ENCODE results near the gene BHLHE23. TPM values are rescaled to one million over a fixed set of nuclear protein-coding genes. Genes with fewer than 3 reads are reported as not detected.
A peak's percentile ranks its signal among the peaks of the same experiment; 100 is the strongest.

BHLHE23 gene
- total RNA-seq, 4 donors from 2014 or later: not detected

DNA sequence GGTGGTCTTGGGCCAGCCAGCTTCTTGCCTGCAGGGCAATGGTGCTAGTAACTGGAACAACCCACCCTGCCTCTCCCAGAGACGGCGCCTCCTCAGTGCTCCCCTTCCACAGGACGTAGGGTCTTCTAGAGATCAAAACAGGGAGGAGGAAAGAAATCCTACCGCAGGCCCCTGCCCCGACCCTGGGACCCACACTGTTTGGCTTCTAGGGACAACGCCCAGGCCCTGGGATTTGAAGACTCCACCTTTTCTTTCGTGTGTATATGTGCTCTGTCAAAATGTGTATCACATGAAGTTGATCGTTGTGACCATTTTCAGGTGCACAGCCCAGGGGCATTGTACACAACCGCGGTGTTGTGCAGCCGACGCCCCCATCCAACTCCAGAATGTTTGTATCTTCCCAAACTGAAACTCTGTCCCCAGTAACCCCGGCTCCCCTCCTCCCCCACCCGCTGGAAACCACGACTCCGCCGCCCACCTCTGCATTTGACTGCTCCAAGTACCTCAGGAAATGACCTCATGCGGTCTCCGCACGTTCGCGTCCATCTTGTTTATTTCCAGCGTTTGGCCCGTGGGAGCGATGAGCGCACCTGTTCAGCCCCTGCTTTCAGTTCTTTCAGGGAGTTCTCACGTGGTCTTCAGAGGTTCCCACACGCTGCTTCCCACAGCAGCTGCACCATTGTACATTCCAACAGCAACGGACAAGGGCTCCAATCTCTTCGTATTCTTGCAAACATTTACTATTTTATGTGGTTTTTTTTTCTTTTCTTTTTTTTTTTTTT is 3.4 kb upstream of the BHLHE23 start:
- Histone ChIP-seq H3K4me1 (peaks cover 39% of the 10 kb centered on the region), H3K4me3 (no peak overlapping the region), H3K27ac (no peak overlapping the region), H3K9me3 (no peaks in the 10 kb centered on the region), H3K36me3 (no peaks in the 10 kb centered on the region), H3K27me3 (peaks cover 99% of the 10 kb centered on the region)
- TF ChIP-seq, protein P1, sequence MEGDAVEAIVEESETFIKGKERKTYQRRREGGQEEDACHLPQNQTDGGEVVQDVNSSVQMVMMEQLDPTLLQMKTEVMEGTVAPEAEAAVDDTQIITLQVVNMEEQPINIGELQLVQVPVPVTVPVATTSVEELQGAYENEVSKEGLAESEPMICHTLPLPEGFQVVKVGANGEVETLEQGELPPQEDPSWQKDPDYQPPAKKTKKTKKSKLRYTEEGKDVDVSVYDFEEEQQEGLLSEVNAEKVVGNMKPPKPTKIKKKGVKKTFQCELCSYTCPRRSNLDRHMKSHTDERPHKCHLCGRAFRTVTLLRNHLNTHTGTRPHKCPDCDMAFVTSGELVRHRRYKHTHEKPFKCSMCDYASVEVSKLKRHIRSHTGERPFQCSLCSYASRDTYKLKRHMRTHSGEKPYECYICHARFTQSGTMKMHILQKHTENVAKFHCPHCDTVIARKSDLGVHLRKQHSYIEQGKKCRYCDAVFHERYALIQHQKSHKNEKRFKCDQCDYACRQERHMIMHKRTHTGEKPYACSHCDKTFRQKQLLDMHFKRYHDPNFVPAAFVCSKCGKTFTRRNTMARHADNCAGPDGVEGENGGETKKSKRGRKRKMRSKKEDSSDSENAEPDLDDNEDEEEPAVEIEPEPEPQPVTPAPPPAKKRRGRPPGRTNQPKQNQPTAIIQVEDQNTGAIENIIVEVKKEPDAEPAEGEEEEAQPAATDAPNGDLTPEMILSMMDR (IDR thresholded peaks at IDR 0.05): no peak
- TF ChIP-seq POLR2AphosphoS5 (IDR thresholded peaks at IDR 0.05): no peak
- TF ChIP-seq POLR2A (IDR thresholded peaks at IDR 0.05): no peak
- no peak for TF ChIP-seq EP300 (IDR thresholded peaks at IDR 0.05)
- no peak for DNase-seq (ENCODE audit: low spot score in 2 of 2)
- WGBS: 23% methylated on average over 30 of the region's 30 CpGs

DNA sequence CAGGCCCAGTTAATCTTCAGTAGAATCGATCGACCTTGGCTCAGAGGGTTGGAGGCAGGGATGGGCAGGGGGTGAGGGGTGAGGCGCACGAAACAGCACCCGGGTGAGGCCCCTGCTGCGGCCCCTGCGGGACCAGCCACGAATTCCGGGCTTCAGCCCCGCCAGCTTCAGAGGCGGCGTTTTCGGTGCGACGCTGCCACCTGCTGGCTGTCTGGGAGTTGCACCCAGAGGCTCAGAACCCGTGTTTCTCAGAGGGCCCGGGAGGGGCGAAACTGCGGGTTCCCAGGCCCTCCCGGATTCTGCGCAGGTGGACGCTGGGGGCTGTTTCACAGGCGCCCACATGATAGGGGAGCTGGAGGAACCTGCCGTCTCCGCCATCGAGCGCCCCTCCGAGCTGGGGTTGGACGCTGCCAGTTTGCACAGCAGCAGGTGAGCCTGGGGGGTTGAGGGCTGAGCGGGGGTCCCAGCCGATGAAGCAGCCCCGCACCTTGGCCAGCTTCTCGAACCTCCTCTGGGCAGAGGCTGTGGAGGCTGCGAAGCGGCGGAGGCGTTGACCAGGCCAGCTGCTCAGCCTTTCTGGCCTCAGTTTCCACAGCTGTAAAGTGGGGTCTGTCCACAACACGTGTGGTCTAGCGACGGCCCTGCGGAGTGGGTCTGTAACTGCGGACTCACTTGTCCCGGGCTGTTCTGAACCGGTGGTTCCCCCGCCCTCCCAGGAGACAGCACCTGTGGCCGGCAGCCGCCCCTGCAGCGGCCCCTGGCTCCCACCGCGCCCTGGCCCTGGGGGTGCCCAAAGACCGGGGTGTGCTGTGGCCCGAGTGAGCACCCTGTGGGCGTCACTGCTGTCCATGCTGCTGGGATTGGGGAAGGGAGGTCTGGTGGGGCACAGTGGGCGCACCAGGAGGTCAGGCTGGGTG is 2.5 kb upstream of the BHLHE23 start:
- Histone ChIP-seq H3K4me1 (peaks cover 45% of the 10 kb centered on the region), H3K9me3 (no peaks in the 10 kb centered on the region), H3K27ac (no peak overlapping the region), H3K27me3 (peaks cover 99% of the 10 kb centered on the region), H3K36me3 (no peaks in the 10 kb centered on the region), H3K4me3 (peak overlapping the region; percentile 13)
- peak in 1 of 2 donors; percentile 78 for DNase-seq (ENCODE audit: low spot score in 2 of 2)
- TF ChIP-seq, protein P1 (IDR thresholded peaks at IDR 0.05): peak; percentile 89 to 90
- no peak for TF ChIP-seq POLR2AphosphoS5 (IDR thresholded peaks at IDR 0.05)
- TF ChIP-seq POLR2A (IDR thresholded peaks at IDR 0.05): peak in 1 of 2 donors; percentile 12
- WGBS: 26% methylated on average over 9 of the region's 54 CpGs

DNA sequence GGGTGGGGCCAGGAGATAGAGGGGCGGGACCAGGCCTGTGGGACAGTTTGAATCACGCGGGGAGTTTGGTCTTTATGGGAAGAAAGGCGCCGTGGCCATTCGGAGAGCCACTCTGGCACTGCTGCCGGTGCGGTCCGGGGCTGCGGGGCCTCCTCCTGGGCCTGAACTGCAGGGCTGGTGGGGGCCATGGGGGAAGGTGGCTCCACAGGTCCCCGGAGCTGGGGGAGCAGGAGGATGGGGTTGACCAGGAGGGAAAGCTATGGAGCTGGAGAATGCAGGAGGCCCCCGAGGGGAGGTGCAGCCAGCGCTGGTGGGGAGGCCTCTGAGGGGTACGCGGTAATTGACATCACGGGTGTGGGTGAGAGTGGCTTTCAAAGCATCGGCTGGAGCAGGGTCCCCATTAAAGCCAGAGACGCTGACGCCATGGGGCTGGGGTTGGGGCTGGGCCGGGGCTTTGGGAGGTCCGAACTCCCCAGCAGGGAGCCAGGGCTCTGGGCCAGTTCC is 1.8 kb upstream of the BHLHE23 start:
- H3K27me3 ChIP-seq: peaks cover 99% of the 10 kb centered on the region
- DNase-seq (ENCODE audit: low spot score in 2 of 2): no peak
- H3K9me3 ChIP-seq: no peaks in the 10 kb centered on the region
- peaks cover 45% of the 10 kb centered on the region for H3K4me1 ChIP-seq
- no peak for TF ChIP-seq EP300 (IDR thresholded peaks at IDR 0.05)
- TF ChIP-seq POLR2AphosphoS5 (IDR thresholded peaks at IDR 0.05): no peak
- TF ChIP-seq, protein P1 (IDR thresholded peaks at IDR 0.05): no peak
- no peak for TF ChIP-seq POLR2A (IDR thresholded peaks at IDR 0.05)
- no peaks in the 10 kb centered on the region for H3K36me3 ChIP-seq
- no peak overlapping the region for H3K27ac ChIP-seq
- WGBS: 11% methylated on average over 18 of the region's 21 CpGs
- peak overlapping the region; percentile 13 for H3K4me3 ChIP-seq

DNA sequence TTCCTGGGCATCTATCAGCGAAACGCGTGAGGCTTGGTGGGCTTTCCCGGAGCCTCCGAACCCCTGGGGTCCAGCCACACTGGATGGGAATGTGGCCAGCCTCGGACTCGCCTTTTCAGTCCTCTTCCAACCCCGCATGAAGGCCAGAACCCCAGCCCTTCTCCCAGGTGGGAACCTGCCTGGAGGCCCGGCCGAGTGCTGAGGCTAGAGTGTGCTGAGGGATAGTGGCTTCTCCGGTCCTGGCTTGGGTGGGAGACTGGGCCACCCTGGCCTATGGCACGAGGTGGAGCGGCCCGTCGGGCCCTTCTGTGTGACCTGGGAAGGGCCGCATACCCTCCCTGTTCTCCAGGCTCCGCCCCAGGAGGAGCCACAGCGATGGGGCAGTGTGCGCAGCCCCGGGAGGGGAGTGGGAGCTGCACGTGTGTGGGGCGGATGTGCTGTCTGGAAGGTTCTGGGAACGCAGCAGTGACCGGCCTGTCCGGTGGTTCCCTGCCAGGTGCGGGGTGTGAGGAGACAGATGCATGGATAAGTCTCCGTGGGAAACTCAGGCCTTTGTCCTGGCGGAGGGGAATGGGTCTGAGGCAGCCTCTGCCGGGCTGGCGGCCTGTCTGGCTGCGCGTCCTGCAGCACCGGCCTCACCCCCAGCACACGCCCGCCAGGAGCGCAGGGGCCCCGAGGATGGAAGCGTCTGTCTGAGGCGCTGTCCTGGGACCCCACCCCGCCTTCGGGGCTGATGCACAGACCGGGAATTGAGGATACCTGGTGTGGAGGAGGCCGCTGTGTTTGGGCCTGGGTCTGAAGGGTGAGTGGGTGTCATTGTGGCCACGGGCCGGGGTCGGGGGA is 1.1 kb upstream of the BHLHE23 start:
- no peak overlapping the region for H3K27ac ChIP-seq
- no peak overlapping the region for H3K4me3 ChIP-seq
- H3K4me1 ChIP-seq: peaks cover 45% of the 10 kb centered on the region
- no peak for DNase-seq (ENCODE audit: low spot score in 2 of 2)
- H3K9me3 ChIP-seq: no peaks in the 10 kb centered on the region
- WGBS: 19% methylated on average over 14 of the region's 46 CpGs
- TF ChIP-seq POLR2A (IDR thresholded peaks at IDR 0.05) (no peak), EP300 (IDR thresholded peaks at IDR 0.05) (no peak), POLR2AphosphoS5 (IDR thresholded peaks at IDR 0.05) (no peak)
- TF ChIP-seq, protein P1 (IDR thresholded peaks at IDR 0.05): no peak
- H3K36me3 ChIP-seq: no peaks in the 10 kb centered on the region
- H3K27me3 ChIP-seq: peaks cover 100% of the 10 kb centered on the region

Data from suprapubic skin (tissue), 4 donors.